Stimulated activated CD4-positive, alpha-beta T cell treated with anti-CD3 and anti-CD28 coated beads, TNF-alpha, amount 100 ng/mL, for 1 hour (primary cell): Measurements from ENCODE around the gene ANO1.

Experiments used
- DNase-seq, 3 donors: peaks; one replicate each; pipeline ENCODE4 v3.0.0-alpha.2; 2020; ENCODE audit warnings: low read depth in 3 of 3, low spot score in 1 of 3

Gene ANO1

GRCh38 chr11:70113801-70114200 lies 35.7 kb downstream of the ANO1 start:
- DNase-seq = no peak

GRCh38 chr11:70115778-70116177 lies 37.7 kb downstream of the ANO1 start:
- DNase-seq = no peak

- no peak for DNase-seq
Observed at GRCh38 chr11:70116386-70117065, 38.4 kb downstream of the ANO1 start.

GRCh38 chr11:70117567-70118145 lies 39.5 kb downstream of the ANO1 start:
- no peak for DNase-seq

- DNase-seq = no peak
Observed at GRCh38 chr11:70118642-70119041, 40.5 kb downstream of the ANO1 start.

- DNase-seq = no peak
Observed at GRCh38 chr11:70119502-70119901, 41.4 kb downstream of the ANO1 start.

- no peak for DNase-seq
Observed at GRCh38 chr11:70120674-70121073, 42.6 kb downstream of the ANO1 start.

GRCh38 chr11:70122490-70123198 lies 44.5 kb downstream of the ANO1 start:
- no peak for DNase-seq

GRCh38 chr11:70123711-70124110 lies 45.6 kb downstream of the ANO1 start:
- no peak for DNase-seq

- DNase-seq = no peak
Observed at GRCh38 chr11:70124321-70125000, 46.3 kb downstream of the ANO1 start.

- DNase-seq = no peak
Observed at GRCh38 chr11:70126494-70126893, 48.4 kb downstream of the ANO1 start.

GRCh38 chr11:70127653-70128434 lies 49.7 kb downstream of the ANO1 start:
- no peak for DNase-seq

- DNase-seq = no peak
Observed at GRCh38 chr11:70128435-70128906, 50.4 kb downstream of the ANO1 start.

GRCh38 chr11:70129051-70129592 lies 51.0 kb downstream of the ANO1 start:
- DNase-seq = no peak

GRCh38 chr11:70130636-70131035 lies 52.5 kb downstream of the ANO1 start:
- no peak for DNase-seq

- no peak for DNase-seq
Observed at GRCh38 chr11:70131606-70132190, 53.6 kb downstream of the ANO1 start.

- no peak for DNase-seq
Observed at GRCh38 chr11:70132641-70133040, 54.5 kb downstream of the ANO1 start.

GRCh38 chr11:70133771-70134335 lies 55.7 kb downstream of the ANO1 start:
- no peak for DNase-seq

GRCh38 chr11:70134490-70134889 lies 56.4 kb downstream of the ANO1 start:
- DNase-seq = no peak

GRCh38 chr11:70135142-70135541 lies 57.0 kb downstream of the ANO1 start:
- no peak for DNase-seq
